Stomach (tissue), 9 donors: ENCODE results near the gene KLHL2. TPM values are rescaled to one million over a fixed set of nuclear protein-coding genes. Genes with fewer than 3 reads are reported as not detected.

Source experiments
- DNase-seq, 2 donors: peaks; one replicate each; pipeline versions ENCODE4 v3.0.0 to v3.0.0-alpha.2; 2013 to 2019
- H3K27ac ChIP-seq, 5 donors: fragments of 200-600 bp in 4 of 5; sonication (generic) in 4 of 5; one replicate each; pipeline ENCODE4 v1.5.1; 2013 to 2019; ENCODE audit warnings: mild to moderate bottlenecking in 1 of 5, moderate library complexity in 1 of 5
- H3K27me3 ChIP-seq, 3 donors: fragments of 200-600 bp; sonication (generic); one replicate each; pipeline ENCODE4 v1.5.1; 2017 to 2019; ENCODE audit warnings: mixed run types in 1 of 3
- H3K36me3 ChIP-seq, 4 donors: fragments of 200-600 bp; sonication (generic); 1 replicate in 3 of 4; 2 replicates in 1 of 4; pipeline ENCODE4 v1.5.1; 2016 to 2019
- H3K4me1 ChIP-seq, 4 donors: fragments of 200-600 bp; sonication (generic); one replicate each; pipeline ENCODE4 v1.5.1; 2016 to 2019
- H3K4me3 ChIP-seq, 4 donors: fragments of 200-600 bp; sonication (generic) in 3 of 4; one replicate each; pipeline ENCODE4 v1.5.1; 2016 to 2019; ENCODE audit warnings: mild to moderate bottlenecking in 1 of 4
- H3K9me3 ChIP-seq, 4 donors: fragments of 200-600 bp; sonication (generic); one replicate each; pipeline ENCODE4 v1.5.1; 2016 to 2019
- CTCF ChIP-seq, 7 experiments: fragments of 450-650 bp in 4 of 7; fragments of 200-600 bp in 3 of 7; sonication (generic) in 3 of 7; IDR thresholded peaks; one replicate each; pipeline ENCODE4 v1.5.1; 2016 to 2019; ENCODE audit warnings: antibody characterized with exemption in 7 of 7, control low read depth in 2 of 7, mild to moderate bottlenecking in 1 of 7
- EP300 ChIP-seq: sonication (generic); formaldehyde crosslinking; IDR thresholded peaks from one replicate; pipeline ENCODE4 v1.6.1; 2017; ENCODE audit warnings: antibody characterized with exemption
- POLR2A ChIP-seq, 4 donors: fragments of 450-650 bp; IDR thresholded peaks; one replicate each; pipeline ENCODE4 v1.6.1; 2016; ENCODE audit warnings: antibody characterized with exemption in 4 of 4, control low read depth in 2 of 4, mild to moderate bottlenecking in 1 of 4, moderate library complexity in 1 of 4
- POLR2AphosphoS5 ChIP-seq, 3 donors: sonication (generic); formaldehyde crosslinking; IDR thresholded peaks; one replicate each; pipeline ENCODE4 v1.6.1; 2016; ENCODE audit warnings: antibody characterized with exemption in 3 of 3
- WGBS, 5 donors: extraction: QIAGEN DNeasy Blood & Tissue Kit in 3 of 5; methylation state at CpG; one replicate each; pipeline versions ENCODE4 v1.1.5 to v1.1.7; 2013 to 2018; 5-methylcytosine and 5-hydroxymethylcytosine counted together
- intact Hi-C: fragments of 100-400 bp; cut with DNase I; formaldehyde crosslinking; loops from one replicate; pipeline ENCODE4 v1.15.1; 2023; ENCODE audit warnings: low total_unique reads
- polyA plus RNA-seq, 3 donors: library from polyadenylated mRNA; stranded (reverse); fragments of 200-250 nt; gene quantifications; one replicate each; pipeline ENCODE4 v1.2.3, GENCODE V29; 2013
- total RNA-seq, 5 donors: library from RNA; depleted of rRNA; stranded (reverse); fragments of >200 nt; gene quantifications; one replicate each; pipeline versions ENCODE4 v1.1.0 to v1.2.3, GENCODE V29; 2014 to 2016
- donor health status: healthy with polysubstance abuse.
- donor health status: Bipolar disorder and iron deficiency.
- donor health status: healthy.

Gene KLHL2
- total and polyA plus RNA-seq, 8 donors: 11.1 to 34.3 (median 15.1) TPM

GRCh38 chr4:165185448-165185847 is 21.9 kb upstream of the KLHL2 start:
- Histone ChIP-seq H3K4me1 (no peaks in the 10 kb centered on the region), H3K9me3 (no peaks in the 10 kb centered on the region), H3K27me3 (no peaks in the 10 kb centered on the region), H3K36me3 (no peaks in the 10 kb centered on the region), H3K4me3 (no peak overlapping the region), H3K27ac (no peak overlapping the region)
- intact Hi-C loops: no loop called here
- no peak for TF ChIP-seq EP300
- TF ChIP-seq CTCF (IDR thresholded peaks at IDR 0.05): no peak
- no peak for TF ChIP-seq POLR2A (IDR thresholded peaks at IDR 0.05)
- no peak for TF ChIP-seq POLR2AphosphoS5 (IDR thresholded peaks at IDR 0.05)
- WGBS, 5 donors: 52 to 73% (median 62%) methylated on average over 5 of the region's 5 CpGs
- DNase-seq: no peak

GRCh38 chr4:165190591-165191347 is 16.6 kb upstream of the KLHL2 start:
- Histone ChIP-seq H3K4me3 (no peak overlapping the region), H3K4me1 (no peaks in the 10 kb centered on the region), H3K27me3 (no peaks in the 10 kb centered on the region), H3K9me3 (no peaks in the 10 kb centered on the region), H3K27ac (no peak overlapping the region), H3K36me3 (no peaks in the 10 kb centered on the region)
- no peak for DNase-seq
- TF ChIP-seq EP300 (no peak), CTCF (IDR thresholded peaks at IDR 0.05) (no peak), POLR2A (IDR thresholded peaks at IDR 0.05) (no peak), POLR2AphosphoS5 (IDR thresholded peaks at IDR 0.05) (no peak)
- 87 to 96% (median 94%) methylated on average over 1 of the region's 1 CpG for WGBS, 5 donors
- intact Hi-C loops: no loop called here

GRCh38 chr4:165191348-165191656 is 16.1 kb upstream of the KLHL2 start:
- intact Hi-C loops: no loop called here

GRCh38 chr4:165191814-165192499 is 15.4 kb upstream of the KLHL2 start:
- intact Hi-C loops: no loop called here
- no peak for TF ChIP-seq POLR2A (IDR thresholded peaks at IDR 0.05)
- TF ChIP-seq POLR2AphosphoS5 (IDR thresholded peaks at IDR 0.05): no peak
- no peak for TF ChIP-seq EP300
- no peak for TF ChIP-seq CTCF (IDR thresholded peaks at IDR 0.05)
- Histone ChIP-seq H3K4me3 (no peak overlapping the region), H3K9me3 (no peaks in the 10 kb centered on the region), H3K27ac (no peak overlapping the region), H3K4me1 (no peaks in the 10 kb centered on the region), H3K36me3 (no peaks in the 10 kb centered on the region), H3K27me3 (no peaks in the 10 kb centered on the region)
- DNase-seq: no peak
- WGBS, 5 donors: 38 to 66% (median 48%) methylated on average over 7 of the region's 7 CpGs

More at GRCh38 chr4:165191348-165191656, 16.1 kb upstream of the KLHL2 start:
- no peak overlapping the region for H3K27ac ChIP-seq
- H3K4me3 ChIP-seq: no peak overlapping the region
- no peaks in the 10 kb centered on the region for H3K9me3 ChIP-seq
- no peaks in the 10 kb centered on the region for H3K4me1 ChIP-seq
- 36 to 55% (median 46%) methylated on average over 2 of the region's 2 CpGs for whole genome bisulfite sequencing, 5 donors
- TF ChIP-seq POLR2A (IDR thresholded peaks at IDR 0.05) (no peak), EP300 (no peak), POLR2AphosphoS5 (IDR thresholded peaks at IDR 0.05) (no peak), CTCF (IDR thresholded peaks at IDR 0.05) (no peak)
- DNase-seq: no peak
- H3K27me3 ChIP-seq: no peaks in the 10 kb centered on the region
- no peaks in the 10 kb centered on the region for H3K36me3 ChIP-seq
